ENCODE data around the gene RAB40A.

GRCh38 chrX:103560256-103560655 is 41.0 kb upstream of the RAB40A start:
- no peak for TF ChIP-seq POLR2A (IDR thresholded peaks at IDR 0.05; ENCODE audit: low read depth, low read length)
- TF ChIP-seq POLR2AphosphoS5 (IDR thresholded peaks at IDR 0.05; ENCODE audit: low read depth, low read length), result no peak
- no peak for TF ChIP-seq SPI1 (IDR thresholded peaks at IDR 0.05; ENCODE audit: low read depth, low read length)
- TF ChIP-seq TAF1 (IDR thresholded peaks at IDR 0.05; ENCODE audit: low read depth, low read length), result no peak
- TF ChIP-seq PAX5 (IDR thresholded peaks at IDR 0.05; ENCODE audit: insufficient read depth, low read length, severe bottlenecking), result no peak

Data from GM12891 (cell line).